Panc1 (cell line): Measurements from ENCODE around the gene VPS4B. TPM values are rescaled to one million over a fixed set of nuclear protein-coding genes. Genes with fewer than 3 reads are reported as not detected.

Source experiments
- ATAC-seq: fragments of 200-7000 bp; cut with Tn5 transposase; 2 replicates; pipeline ENCODE4 v1.9.1; 2020; ENCODE audit warnings: mild to moderate bottlenecking, moderate library complexity
- Bru-seq: library from RNA; stranded (reverse); fragments of 400-500 nt; gene quantifications from one replicate; lab custom pipeline; 2021; lab: Mats Ljungman, UMichigan
- BruChase-seq, 2 experiments: library from RNA; stranded (reverse); fragments of 400-500 nt; gene quantifications; one replicate each; lab custom pipeline; 2021; lab: Mats Ljungman, UMichigan
- BruUV-seq: library from RNA; stranded (reverse); fragments of 400-500 nt; replicated peaks from 2 replicates; lab custom pipeline; 2021; lab: Mats Ljungman, UMichigan
- CTCF ChIA-PET: fragments of 300-600 bp; sonication (Branson Sonifier 250); formaldehyde crosslinking; loops from one replicate; lab custom pipeline; 2022; ENCODE audit warnings: antibody characterized with exemption; lab: Charles Lee
- POLR2A ChIA-PET: fragments of 300-600 bp; sonication (Branson Sonifier 250); formaldehyde crosslinking; loops from one replicate; lab custom pipeline; 2022; ENCODE audit warnings: antibody characterized with exemption; lab: Charles Lee
- DNase-seq: peaks from one replicate; pipeline ENCODE4 v3.0.0-alpha.2; 2010; ENCODE audit warnings: low read depth, low spot score
- H3K27ac ChIP-seq: 2 replicates; pipeline ENCODE4 v1.5.1; 2011; ENCODE audit warnings: mild to moderate bottlenecking, low read length, inconsistent platforms
- H3K27me3 ChIP-seq: fragments of 200-500 bp; sonication (Bioruptor generic); 2 replicates; pipeline ENCODE4 v1.6.0; 2014; ENCODE audit warnings: low read length, inconsistent platforms; ENCODE audit not compliant: control insufficient read depth, insufficient read depth
- H3K36me3 ChIP-seq: fragments of 200-500 bp; sonication (Bioruptor generic); 2 replicates; pipeline ENCODE4 v1.5.1; 2014; ENCODE audit warnings: inconsistent platforms, mild to moderate bottlenecking, low read length, moderate library complexity; ENCODE audit not compliant: control insufficient read depth, insufficient read depth
- H3K4me1 ChIP-seq: 2 replicates; pipeline ENCODE4 v1.5.1; 2011; ENCODE audit warnings: inconsistent platforms, mild to moderate bottlenecking, low read length, moderate library complexity; ENCODE audit not compliant: control insufficient read depth, insufficient read depth
- H3K4me3 ChIP-seq, 2 experiments: 2 replicates each; pipeline ENCODE4 v1.5.1; 2011 to 2012; ENCODE audit warnings: low read depth in 2 of 2, low read length in 2 of 2, mild to moderate bottlenecking in 2 of 2, inconsistent platforms in 1 of 2, moderate library complexity in 1 of 2
- H3K9me3 ChIP-seq: fragments of 200-500 bp; sonication (Bioruptor generic); 2 replicates; pipeline ENCODE4 v1.5.1; 2014; ENCODE audit warnings: low read depth, mild to moderate bottlenecking, inconsistent platforms, low read length, moderate library complexity; ENCODE audit not compliant: control insufficient read depth, insufficient read depth
- CTCF ChIP-seq: fragments of 450-650 bp; IDR thresholded peaks from 2 replicates; pipeline ENCODE4 v1.5.1; 2017; ENCODE audit warnings: mild to moderate bottlenecking
- POLR2AphosphoS5 ChIP-seq: IDR thresholded peaks from 2 replicates; pipeline ENCODE4 v1.6.1; 2012; ENCODE audit warnings: mild to moderate bottlenecking, low read depth, low read length, moderate library complexity
- REST ChIP-seq, 2 experiments: IDR thresholded peaks; 2 replicates each; pipeline ENCODE4 v1.6.1; 2011 to 2012; ENCODE audit warnings: low read depth in 2 of 2, control low read depth in 1 of 2, low read length in 1 of 2, mild to moderate bottlenecking in 1 of 2, moderate library complexity in 1 of 2; ENCODE audit not compliant: insufficient read depth in 1 of 2
- SIN3A ChIP-seq: IDR thresholded peaks from 2 replicates; pipeline ENCODE4 v1.6.1; 2012; ENCODE audit warnings: low read depth, mild to moderate bottlenecking, low read length, moderate library complexity, borderline replicate concordance; ENCODE audit not compliant: insufficient read depth
- TCF7L2 ChIP-seq: IDR thresholded peaks from 2 replicates; pipeline ENCODE4 v1.6.1; 2011; ENCODE audit warnings: mild to moderate bottlenecking, low read depth, low read length, inconsistent platforms
- in situ Hi-C: cut with HindIII; loops from 2 replicates; pipeline ENCODE4 v1.10.0; 2016; ENCODE audit warnings: low sequenced_read_pairs, low pct_unique_long_range_greater_than_20kb
- intact Hi-C: fragments of 100-400 bp; cut with micrococcal nuclease; formaldehyde crosslinking; loops from one replicate; pipeline ENCODE4 v1.10.0; 2022; ENCODE audit not compliant: unreplicated experiment
- long read RNA-seq: library from polyadenylated mRNA; unstranded; transcript quantifications from one replicate; pipeline ENCODE4 v2.0.0, GENCODE V29; 2021; ENCODE audit not compliant: unreplicated experiment
- polyA plus RNA-seq: library from polyadenylated mRNA; unstranded; fragments of >200 nt; gene quantifications from one replicate; pipeline ENCODE4 v1.2.1, GENCODE V29; 2012; ENCODE audit warnings: missing spikeins; ENCODE audit not compliant: insufficient read length
- total RNA-seq: library from RNA; stranded (reverse); gene quantifications from one replicate; pipeline ENCODE4 v1.2.1, GENCODE V29; 2021; ENCODE audit not compliant: unreplicated experiment

The VPS4B gene
- total RNA-seq (44.5 TPM), Bru-seq, nascent RNA (percentile 87 among the genes with signal in this experiment), BruChase-seq, experiment 1, labeled RNA remaining after a 2-hour chase (percentile 88 among the genes with signal in this experiment), BruChase-seq, experiment 2, labeled RNA remaining after a 6-hour chase (percentile 90 among the genes with signal in this experiment)
- 26.7 TPM for polyA plus RNA-seq
- long read RNA-seq, transcript VPS4B-201 (11 exons, 3,324 nt) = major isoform, 83 of 116 reads
- long read RNA-seq, partial matches to known transcripts = 16 of 116 reads
- long read RNA-seq, other reads (novel, unspliced or antisense) = 17 of 116 reads

GRCh38 chr18:63422087-63422863, at the start of gene VPS4B:
Gene VPS4B (minus strand): TSS chr18:63422476. CDS start chr18:63422259, 217 bp downstream.
- CTCF ChIA-PET = interaction anchor here (0.6 kb wide), 1 partner anchor 17 kb away, joined by 3 read pairs; no protein-coding TSS in a partner anchor
- intact Hi-C loops = no loop called here
- TF ChIP-seq SIN3A (peak; percentile 63; the same call in 1 of the 2 replicates), TCF7L2 (no peak; the same call in 1 of the 2 replicates), REST (IDR thresholded peaks at IDR 0.05; ENCODE audit: insufficient read depth in 1 of 2, low read depth in 2 of 2, low read length in 1 of 2) (no peak), CTCF (no peak), POLR2AphosphoS5 (peak; percentile 56; the same call in 1 of the 2 replicates)
- no TSS peak for BruUV-seq
- H3K27ac ChIP-seq = peak within 1 kb of the TSS; percentile 88
- DNase-seq (peak; percentile 88), ATAC-seq (peak; percentile 100)
- peaks cover 5% of the 10 kb centered on the region for H3K36me3 ChIP-seq
- in situ Hi-C loops = no loop called here
- H3K27me3 ChIP-seq = no peaks in the 10 kb centered on the region
- H3K9me3 ChIP-seq = no peaks in the 10 kb centered on the region
- H3K4me3 ChIP-seq = peak within 1 kb of the TSS; percentile 94 to 95
- POLR2A ChIA-PET = no interaction called here
- H3K4me1 ChIP-seq = no peaks in the 10 kb centered on the region

GRCh38 chr18:63470751-63471150, 48.5 kb upstream of the VPS4B start:
- H3K36me3 ChIP-seq = no peaks in the 10 kb centered on the region
- POLR2A ChIA-PET = no interaction called here
- no peak overlapping the region for H3K4me3 ChIP-seq
- CTCF ChIA-PET = no interaction called here
- in situ Hi-C loops = no loop called here
- no TSS peak for BruUV-seq
- H3K27ac ChIP-seq = no peak overlapping the region
- ATAC-seq = no peak
- TF ChIP-seq POLR2AphosphoS5 = no peak
- TF ChIP-seq TCF7L2 = no peak
- no peak for TF ChIP-seq CTCF
- TF ChIP-seq REST (IDR thresholded peaks at IDR 0.05; ENCODE audit: insufficient read depth in 1 of 2, low read depth in 2 of 2, low read length in 1 of 2) = no peak
- TF ChIP-seq SIN3A = no peak
- no peak for DNase-seq
- no peaks in the 10 kb centered on the region for H3K9me3 ChIP-seq
- H3K27me3 ChIP-seq = no peaks in the 10 kb centered on the region
- H3K4me1 ChIP-seq = no peaks in the 10 kb centered on the region
- intact Hi-C loops = no loop called here
